ENCODE results near the gene ALDH1A3.
A peak's percentile ranks its signal among the peaks of the same experiment; 100 is the strongest.

Gene ALDH1A3

GRCh38 chr15:100859970-100860828, 19.4 kb upstream of the ALDH1A3 start:
- no peak for DNase-seq (ENCODE audit: low read depth in 2 of 2)

- no peak for DNase-seq (ENCODE audit: low read depth in 2 of 2)
Measured at GRCh38 chr15:100860829-100861510, 18.7 kb upstream of the ALDH1A3 start.

GRCh38 chr15:100861511-100861991, 18.1 kb upstream of the ALDH1A3 start:
- no peak for DNase-seq (ENCODE audit: low read depth in 2 of 2)

- DNase-seq (ENCODE audit: low read depth in 2 of 2) = no peak
Measured at GRCh38 chr15:100862162-100862561, 17.5 kb upstream of the ALDH1A3 start.

DNA sequence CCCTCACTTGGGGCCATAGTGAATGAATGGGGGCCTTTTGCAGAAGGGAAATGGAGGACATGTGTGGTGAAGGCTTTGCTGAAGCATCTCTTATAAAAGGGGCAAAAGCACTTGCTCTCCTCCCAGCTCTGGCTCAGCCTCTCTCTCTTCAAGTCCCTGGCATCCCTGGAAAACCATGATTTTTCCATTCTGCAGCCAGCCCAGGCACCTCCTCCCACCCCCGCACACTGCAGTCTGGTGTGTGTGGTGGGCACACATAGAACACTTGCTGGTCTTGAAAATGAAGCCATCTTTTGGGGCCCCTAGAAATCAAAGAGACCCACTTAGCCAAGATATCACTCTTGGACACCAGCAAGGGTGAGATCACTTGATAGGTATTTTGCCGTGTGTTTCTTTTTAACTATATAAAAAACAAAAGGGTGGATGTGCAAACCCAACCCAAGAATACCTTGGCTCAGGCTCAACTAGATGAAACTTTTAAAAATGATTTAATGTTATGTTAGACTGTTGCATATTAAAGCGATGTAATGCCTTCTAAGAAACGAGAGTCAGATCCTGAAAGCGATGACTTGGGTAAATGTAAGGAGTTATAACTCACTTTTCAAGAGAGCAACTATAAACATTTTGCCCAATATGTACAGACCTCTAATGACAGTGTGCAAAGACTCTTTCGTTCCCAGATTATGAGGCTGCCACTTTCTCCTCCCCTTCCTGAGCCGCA, 16.4 kb upstream of the ALDH1A3 start:
- no peak for DNase-seq (ENCODE audit: low read depth in 2 of 2)

GRCh38 chr15:100863796-100864267, 15.8 kb upstream of the ALDH1A3 start:
- DNase-seq (ENCODE audit: low read depth in 2 of 2) = no peak

DNA sequence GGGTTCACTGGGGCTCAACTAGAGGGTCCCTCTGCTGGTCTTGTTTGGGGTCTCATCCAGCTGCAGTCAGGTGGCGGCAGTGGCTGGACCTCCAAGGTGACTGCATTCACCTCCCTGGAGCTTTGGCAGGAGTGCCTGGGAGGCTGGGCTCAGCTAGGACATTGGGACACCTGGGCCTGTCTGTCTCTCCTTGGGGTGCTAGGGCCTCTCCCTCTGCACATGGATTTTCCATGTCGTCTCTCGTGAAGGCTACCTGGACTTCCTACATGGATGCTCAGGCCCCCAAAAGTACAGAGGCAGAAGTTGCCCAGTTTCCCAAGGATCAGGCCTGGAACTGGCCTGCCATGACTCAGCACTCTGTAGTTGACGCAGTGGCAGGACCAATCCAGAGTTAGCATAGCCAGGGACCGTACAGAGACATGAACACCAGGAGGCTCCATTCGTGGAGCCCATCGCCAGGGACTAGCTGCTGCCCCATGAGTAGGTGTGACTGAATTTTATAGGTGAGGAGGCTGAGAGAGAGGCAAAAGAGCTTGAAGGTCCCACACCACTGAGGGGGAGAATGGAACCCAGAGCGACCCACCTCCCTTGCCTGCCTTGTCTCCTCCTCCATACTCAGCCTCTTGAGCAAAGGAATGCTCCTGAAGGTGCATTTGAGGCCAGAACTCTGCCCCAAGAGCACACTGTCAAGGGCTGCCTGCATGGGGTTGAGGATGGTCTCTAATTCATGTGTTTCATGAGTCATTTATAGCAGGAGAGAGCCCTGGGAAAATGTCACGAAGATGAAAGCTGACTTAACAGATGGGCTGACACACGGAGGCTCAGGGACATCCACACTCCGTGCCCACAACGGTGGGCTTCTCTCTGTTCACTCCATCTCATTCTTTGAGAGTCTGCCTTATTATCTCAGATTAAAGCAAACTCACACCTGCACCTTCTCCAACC, 13.0 kb upstream of the ALDH1A3 start:
- no peak for DNase-seq (ENCODE audit: low read depth in 2 of 2)

DNA sequence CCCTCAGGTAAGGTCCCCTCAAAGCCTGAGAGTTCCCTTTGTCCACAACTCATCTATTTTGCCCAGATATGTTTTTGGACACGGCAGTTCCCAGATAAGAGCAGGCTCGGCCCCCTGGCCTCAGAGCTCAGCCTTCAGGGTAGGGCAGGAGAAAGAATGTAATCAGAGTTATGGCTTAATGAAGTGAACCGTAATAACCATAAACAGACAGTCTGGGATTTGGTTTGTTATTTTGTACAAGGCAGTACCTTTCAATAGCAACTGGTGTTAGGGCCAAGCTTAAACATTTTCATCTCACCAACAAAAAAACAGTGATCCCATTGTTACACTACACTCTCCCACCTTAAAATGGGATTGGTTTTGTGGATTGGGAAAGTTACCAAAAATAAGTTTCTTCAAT, 12.2 kb upstream of the ALDH1A3 start:
- DNase-seq (ENCODE audit: low read depth in 2 of 2) = no peak

- no peak for DNase-seq (ENCODE audit: low read depth in 2 of 2)
Measured at GRCh38 chr15:100869151-100869999, 10.3 kb upstream of the ALDH1A3 start.

DNA sequence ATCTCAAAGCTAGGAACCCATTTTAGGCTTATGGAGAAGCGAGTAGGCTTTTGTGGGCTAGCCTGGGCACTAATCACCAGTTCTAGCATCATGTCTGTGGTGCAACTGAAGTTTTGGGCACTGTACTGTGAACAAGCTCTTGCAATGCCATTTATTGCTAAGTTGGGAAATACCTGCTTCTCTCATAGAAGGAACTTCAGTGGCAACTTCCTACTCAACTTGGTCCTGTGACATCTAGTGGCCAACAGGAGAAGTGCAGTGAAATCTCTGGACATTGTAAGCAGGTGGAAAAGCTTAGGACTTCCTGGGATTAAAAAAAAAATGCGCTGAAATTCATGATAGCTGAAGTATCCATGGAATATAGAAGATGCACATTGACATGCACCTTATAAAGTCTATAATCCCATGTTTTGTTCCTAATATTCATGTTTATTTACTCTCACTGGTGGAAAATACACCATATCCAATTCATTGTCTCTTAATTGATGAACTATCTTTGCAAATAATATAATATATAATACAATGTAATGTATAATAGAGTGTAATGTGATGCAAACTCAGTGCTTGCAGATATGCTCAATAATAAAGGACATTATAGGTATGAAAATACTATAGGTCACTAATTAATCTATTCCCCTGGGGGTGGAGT, 6.5 kb upstream of the ALDH1A3 start:
- DNase-seq (ENCODE audit: low read depth in 2 of 2) = peak in 1 of 2 donors; percentile 16

- DNase-seq (ENCODE audit: low read depth in 2 of 2) = no peak
Measured at GRCh38 chr15:100875495-100875894, 4.1 kb upstream of the ALDH1A3 start.

- no peak for DNase-seq (ENCODE audit: low read depth in 2 of 2)
Measured at GRCh38 chr15:100875976-100876375, 3.7 kb upstream of the ALDH1A3 start.

GRCh38 chr15:100877551-100877950, 2.1 kb upstream of the ALDH1A3 start:
- no peak for DNase-seq (ENCODE audit: low read depth in 2 of 2)

DNA sequence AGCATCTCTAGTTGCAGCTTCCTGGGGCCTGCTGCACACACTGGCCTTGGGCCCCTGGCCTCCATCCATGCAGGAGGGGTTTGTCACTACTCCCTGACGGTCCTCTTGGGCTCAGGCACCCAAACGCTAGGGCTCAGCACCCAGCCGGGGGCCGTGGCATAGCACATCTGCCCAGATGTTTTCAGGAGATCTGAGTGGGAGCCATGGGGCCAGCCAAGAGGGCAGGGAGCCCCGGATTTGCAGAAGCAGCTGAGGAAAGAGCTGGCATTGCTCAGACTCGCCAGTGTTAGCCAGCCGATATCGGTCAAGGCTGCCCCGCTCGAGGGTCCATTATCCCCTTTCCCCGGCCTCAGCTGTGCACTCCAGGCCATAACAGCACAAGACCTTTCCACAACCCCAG, 1.5 kb upstream of the ALDH1A3 start:
- no peak for DNase-seq (ENCODE audit: low read depth in 2 of 2)

DNA sequence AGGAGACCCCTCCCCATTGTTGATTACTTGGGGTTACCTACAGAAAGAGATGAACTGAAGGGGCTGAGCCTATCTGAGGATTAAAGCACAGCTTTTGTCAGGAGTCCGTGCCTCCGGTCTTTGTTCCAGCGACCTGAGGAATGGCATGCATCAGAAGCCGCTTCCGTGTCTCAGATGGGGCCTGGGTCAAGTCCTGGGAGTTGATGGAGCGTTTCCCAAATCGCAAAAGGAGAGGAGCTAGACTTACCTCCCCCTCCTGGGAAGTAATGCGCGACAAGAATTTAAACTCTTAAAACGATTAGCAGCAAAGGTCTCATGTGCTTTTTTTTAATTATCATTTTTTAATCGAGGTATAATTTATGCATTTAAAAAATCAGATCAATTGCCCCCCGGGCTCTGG, 983 bp upstream of the ALDH1A3 start:
- no peak for DNase-seq (ENCODE audit: low read depth in 2 of 2)

GRCh38 chr15:100879061-100879463, 569 bp upstream of the ALDH1A3 start:
- no peak for DNase-seq (ENCODE audit: low read depth in 2 of 2)

DNA sequence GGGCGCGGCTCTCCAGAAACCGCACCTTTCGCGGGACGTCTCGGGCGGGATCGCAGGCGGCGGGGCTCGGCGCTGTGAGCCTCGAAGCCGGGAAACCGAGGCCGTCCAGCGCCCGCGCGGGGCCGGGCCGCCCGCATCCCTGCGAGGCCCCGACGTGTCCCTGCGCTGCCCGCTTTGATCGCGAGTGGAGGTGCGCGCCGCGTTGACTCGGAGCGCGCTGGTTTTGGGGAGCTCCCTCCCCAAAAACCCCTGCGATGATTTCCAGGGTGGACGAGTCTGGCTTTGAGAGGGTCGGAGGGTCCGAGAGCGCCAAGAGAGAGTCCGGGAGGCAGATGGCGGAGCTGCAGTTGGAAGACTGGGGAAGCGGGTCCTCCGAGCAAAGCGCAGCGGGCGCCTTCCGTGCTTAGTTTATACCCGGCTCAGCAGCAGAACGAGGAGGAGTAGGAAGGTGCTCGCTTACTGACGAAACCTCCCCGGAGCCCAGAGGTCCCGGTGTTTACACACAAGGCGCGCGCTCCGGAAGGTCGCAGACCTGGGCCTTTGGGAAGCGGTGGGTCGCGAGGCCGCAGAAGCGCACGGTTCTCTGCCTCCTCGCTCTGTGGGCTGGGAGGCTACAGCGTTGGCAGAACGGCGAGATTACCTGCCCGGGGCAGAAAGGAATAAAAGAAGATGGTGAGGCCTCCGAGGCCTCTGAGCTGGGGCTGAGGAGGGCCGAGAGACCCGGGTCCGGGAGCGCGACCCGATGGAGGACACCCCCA, 687 bp downstream of the ALDH1A3 start:
- no peak for DNase-seq (ENCODE audit: low read depth in 2 of 2)

GRCh38 chr15:100880897-100881242, 1.2 kb downstream of the ALDH1A3 start:
- no peak for DNase-seq (ENCODE audit: low read depth in 2 of 2)
